GM18907 (cell line): ENCODE results near the gene DDAH1.

Source experiments
- ATAC-seq: cut with Tn5 transposase; IDR thresholded peaks from one replicate; pipeline ENCODE4 v1.9.1; 2021; ENCODE audit warnings: mild to moderate bottlenecking, moderate library complexity; ENCODE audit not compliant: unreplicated experiment

The DDAH1 gene

DNA sequence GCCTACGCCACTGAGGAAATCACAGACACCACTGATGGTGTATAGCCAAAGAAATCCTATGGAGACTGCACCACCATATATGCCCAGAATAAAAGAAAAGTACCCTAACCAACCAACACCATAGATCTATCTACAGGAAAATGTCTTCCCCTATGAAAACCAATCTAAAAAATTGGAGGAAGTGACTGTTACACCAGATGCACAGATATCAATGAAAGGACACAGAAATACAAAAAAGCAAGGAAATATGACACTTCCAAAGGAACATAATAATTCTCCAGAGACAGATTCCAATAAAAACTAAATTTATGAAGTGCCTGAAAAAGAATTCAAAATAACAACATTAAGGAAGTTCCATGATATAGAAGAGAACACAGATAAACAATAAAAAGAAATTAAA is 131.8 kb downstream of the DDAH1 start:
- ATAC-seq, result no peak

DNA sequence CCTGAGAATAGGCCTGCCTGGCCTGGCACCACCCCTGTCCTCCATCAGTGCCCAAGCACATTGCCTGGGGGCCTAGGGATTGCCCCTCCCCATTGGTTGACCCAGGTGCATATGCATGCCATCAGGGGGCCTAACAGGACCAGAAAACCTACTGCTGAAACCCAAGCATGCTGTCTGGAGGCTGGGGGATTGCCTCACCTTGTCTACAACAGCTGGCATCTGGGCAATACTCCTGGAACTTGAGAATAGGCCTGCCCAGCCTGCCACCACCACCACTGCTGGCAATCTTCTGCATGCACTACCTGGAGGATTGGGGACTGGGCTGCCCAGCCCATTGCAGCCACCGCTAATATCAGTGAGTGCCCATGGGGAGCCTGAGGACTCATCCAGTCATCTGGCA is 132.4 kb downstream of the DDAH1 start:
- no peak for ATAC-seq

DNA sequence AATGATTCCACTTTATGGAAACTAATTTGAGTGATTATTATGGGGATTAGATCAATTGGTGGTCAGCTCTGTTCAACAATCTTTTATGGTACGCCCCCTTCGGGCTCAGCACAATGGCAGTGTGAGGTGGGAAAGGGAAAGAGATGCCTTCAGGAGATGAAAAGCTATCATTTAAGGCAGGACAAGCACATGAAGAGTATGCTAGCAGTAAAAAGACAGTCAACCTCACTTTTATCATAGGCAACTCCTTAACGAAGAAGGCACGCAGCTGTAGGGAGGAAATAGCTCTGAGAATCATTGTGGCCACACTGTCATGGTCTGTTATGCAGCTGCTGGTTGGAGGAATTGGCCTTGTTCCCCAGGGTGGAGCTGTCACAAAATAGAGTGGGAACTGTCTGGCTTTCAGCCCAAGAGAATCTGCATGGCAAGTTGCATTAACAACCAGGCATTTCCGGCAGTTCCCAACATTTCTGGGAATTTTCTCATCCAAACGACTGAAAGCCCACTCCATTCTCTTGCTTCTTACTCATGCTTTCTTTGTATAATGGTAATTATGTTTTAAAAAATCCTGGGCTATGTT is 134.2 kb downstream of the DDAH1 start:
- peak; percentile 78 for ATAC-seq

DNA sequence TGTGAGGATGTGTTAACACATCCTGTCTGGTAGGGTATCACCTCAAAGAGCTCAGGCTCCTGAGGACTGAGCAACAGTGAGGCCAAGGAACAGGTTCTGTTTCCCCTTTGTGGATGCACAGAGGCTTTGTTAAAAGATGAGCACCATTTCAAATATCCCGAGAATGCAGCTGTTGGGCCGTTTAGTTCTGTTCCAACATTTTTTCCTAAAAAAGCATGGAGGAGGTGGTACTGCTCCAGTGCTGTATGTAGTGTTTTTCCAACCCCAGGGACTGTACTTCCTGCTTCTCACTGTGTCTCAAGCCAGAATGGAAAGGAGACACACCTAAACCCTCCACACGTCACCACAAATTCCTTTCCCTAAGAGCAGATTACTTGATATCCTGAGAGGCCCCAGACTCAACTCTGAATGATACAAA is 134.7 kb downstream of the DDAH1 start:
- ATAC-seq, result no peak

DNA sequence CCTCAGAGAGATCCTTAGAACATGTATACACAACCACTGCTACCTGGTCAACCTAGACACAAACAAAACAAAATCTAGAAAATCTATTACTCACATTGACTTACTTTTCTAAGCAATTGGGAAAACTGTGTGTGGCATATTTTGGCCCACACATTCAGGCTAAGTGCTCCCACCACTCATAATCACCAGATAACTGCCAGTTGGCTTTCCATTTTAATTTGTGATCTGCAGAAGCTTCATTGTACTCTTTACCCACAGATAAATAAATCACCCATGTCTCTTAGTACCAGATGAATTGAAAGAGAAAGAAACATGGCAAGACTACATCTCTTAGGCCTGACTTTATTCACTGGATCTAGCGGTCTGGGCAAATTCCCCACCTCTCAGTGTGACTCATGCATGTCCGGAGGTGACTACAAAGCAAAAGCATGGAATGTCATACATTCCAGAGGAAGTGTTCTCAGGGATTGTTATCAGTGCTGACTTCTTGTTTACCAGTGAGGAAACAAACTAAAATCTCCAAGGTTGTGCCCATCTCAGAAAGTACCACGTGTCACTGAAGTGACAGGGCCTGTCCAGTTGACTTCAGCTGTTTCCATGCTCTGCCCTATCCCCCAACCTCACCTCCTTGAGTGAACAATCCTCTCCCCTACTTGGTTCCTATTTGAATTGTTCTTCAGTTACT is 136.1 kb downstream of the DDAH1 start:
- no peak for ATAC-seq

DNA sequence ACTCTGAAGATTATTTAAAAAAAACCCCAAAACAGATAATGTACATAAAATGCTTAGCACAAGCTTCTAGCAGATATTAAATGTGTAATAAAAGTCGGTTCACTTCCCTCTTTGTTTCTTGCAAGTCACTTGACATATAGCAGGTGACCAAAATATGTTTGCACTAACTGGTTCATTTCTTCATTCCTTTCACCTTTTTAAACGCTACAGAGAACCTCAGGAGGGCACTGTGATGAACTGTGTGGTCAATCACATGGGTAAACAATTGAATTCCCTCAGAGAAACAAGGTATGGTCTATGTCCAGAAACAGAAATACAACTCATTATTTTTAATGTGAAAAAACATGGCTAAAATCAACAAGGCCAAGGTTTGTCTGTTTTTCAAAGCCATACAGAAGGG is 137.2 kb downstream of the DDAH1 start:
- ATAC-seq, result no peak

DNA sequence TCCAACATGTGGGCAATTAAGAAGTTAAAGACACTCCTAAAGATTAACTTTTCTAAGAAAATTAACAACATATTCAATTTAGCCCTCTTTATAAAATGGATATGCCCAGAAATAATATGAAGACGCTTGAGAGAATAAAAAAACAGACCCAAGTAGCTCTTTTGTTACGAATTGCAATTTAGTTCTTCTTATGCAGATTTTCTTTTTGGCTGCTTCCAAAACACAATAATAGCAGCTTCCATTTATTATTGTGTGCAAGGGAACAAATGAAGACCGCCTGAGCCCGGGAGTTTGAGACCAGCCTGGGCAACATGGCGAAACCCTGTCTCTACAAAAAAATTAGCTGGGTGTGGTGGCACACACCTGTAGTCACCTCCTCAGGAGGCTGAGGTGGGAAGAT is 138.1 kb downstream of the DDAH1 start:
- ATAC-seq, result no peak

DNA sequence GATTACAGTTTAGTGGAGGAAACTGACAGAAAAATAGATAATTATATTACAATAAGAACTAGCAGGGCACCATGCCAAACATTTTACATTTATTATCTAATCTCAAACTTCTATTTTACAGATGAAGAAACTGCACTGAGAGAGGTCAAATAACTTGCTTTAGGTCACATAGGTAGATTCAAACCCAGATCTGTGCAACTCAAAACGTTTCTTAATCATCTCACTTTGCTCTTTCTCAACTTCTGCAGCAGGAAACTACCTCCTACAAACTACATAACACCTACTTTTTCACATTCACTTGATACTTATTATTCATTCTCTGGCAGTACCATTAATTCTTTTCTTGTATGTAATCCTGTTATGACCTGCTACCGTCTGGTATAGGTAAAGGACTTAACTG is 138.6 kb downstream of the DDAH1 start:
- ATAC-seq, result no peak

DNA sequence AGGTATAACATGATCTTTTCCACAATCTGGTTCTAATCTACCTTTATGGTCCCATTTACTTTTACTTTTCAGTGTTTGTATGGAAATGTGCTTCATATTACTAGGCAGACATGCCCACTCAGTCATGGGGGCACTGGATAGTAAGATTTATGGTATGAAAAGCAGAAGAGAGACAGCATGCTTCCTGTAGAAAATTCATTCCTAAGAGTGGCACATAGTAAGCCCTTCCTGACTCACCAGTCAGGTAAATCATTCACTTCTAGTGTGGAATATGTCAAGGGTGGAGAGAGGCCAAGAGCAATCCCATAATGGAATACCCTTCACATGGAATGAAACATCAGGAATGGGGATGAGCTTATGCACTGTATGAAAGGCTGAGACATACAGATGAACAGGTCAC is 139.0 kb downstream of the DDAH1 start:
- no peak for ATAC-seq

DNA sequence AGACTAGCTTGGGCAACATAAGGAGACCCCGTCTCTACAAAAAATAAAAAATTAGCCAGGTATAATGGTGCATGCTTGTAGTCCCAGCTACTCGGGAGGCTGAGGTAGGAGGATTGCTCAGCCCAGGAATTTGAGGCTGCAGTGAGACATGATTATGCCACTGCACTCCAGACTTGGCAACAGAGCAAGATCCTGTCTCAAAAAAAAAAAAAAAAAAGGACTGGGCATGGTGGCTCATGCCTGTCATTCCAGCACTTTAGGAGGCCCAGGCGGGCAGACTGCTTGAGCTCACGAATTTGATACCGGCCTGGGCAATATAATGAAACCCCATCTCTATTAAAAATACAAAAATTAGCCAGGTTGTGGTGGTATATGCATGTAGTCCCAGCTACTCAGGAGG is 141.2 kb downstream of the DDAH1 start:
- ATAC-seq, result no peak

DNA sequence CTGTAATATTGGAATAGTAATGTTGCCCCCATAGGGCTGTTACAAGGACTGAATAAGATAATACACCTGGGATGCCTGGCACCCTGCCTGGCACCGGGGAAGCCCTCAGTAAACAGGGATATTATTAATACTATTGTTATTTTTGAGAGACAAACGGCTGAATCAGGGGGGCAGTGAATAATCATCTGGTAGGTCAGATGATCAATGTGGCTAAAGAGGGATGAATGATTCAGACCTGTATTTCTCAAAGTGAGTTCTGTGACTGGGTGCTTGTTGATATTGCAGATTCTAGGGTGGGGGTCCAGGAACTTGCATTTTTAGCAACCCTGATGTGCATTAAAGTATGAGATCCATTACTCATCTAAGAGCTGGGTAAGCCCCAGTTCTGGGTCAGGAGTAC is 142.3 kb downstream of the DDAH1 start:
- ATAC-seq, result no peak

DNA sequence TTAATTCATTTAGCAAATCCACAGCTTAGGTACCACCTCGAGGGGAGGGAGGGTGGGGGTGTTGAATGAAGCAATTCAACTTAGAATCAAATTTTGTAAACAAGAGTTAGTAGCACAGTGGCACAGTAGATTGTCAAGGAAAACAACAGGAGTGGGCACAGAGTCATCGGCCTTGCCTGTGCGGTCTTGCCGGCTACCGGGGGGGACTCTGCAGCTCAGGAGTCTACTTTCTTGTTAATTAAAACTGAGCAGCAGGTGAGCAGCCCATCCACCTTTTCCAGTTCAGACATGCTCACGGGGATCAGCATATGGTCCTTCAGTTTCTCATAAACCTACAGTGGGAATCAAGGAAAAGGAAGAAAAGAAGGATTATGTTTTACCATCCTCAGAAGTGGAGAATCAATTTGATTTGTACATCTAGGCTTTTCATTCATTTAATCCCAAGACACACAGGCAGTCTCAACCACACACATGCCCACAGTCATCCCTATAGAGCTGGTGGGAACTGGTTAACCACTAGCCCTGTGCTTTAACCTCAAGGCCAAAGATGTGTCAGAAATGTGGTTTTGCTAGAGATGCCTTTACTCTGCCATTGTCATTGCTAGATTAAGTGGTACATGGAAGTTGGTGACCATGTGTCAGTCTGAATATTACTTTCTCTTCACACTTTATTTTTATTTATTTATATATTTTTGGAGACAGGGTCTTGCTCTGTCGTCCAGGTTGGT is 143.6 kb downstream of the DDAH1 start:
- ATAC-seq, result peak; percentile 85

DNA sequence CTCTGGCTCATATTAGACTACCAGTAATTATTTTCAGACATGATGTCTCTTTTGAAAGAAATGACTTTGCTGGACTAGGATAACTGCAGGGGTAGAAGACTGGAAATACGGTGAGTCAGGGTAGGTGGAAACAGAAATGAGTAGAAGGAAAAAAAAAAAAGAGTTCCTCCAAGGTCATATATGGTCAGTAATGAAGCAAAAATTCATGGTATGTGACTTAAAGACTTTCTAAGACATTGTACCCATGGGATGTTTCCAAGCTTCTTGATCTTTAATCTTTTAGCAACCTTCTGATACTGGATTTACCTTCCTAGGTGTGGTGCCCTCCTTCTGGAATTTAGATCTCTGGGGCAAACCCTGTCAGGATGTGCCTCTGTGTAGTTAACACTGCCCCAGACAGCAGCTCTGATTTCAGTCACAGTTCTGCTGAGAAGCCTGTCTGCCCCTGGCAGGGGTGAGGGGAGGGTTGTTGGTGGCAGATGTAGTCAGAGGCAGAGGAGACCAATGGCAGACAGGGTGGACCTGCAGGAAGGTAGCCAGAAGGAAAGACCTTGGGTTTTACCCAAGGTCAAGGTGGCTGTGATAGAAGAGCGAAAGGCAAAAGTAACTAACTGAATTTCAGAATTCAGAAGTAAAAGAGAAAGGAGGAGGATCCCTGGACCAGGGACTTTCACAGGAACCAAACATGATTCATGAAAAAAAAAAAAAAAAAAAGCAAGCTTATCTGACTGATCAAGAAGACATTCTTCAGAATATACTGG is 144.4 kb downstream of the DDAH1 start:
- no peak for ATAC-seq

DNA sequence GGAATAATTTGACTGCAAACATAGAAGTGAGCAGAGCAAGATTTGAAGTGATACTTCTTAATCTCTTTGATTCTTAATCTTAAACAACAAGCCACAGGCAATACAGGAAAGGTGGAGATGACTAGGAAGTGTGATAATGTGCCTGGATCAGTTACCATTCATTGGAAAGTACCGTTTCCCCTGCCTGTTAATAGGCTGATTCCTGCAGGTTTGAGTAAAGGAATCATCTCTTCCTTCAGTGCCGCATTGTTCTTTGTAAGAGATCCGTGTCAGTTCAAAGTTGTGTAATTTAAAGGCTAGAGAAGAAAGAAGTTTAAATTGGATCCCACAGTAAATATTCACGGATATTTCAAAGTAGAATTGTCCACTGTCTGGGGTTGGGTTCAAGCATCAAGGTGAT is 145.0 kb downstream of the DDAH1 start:
- no peak for ATAC-seq

DNA sequence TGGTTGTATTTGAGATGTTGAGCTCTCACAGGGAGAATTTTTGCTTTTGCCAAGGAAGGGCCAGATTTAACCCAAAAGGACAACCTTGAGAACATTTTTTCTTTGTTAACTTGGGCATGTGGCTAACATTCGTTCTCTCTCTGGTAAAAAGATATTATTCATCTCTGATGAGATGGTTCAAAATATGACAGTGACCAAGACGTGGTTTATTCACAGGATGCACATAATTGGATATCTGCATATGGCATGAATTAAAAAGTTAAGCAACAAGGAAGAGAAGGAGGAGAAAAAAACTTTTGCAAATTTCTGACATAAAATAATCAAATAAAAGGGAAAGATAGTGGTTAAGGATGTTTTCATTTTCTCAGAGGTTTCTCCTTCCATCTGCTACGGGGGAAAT is 145.5 kb downstream of the DDAH1 start:
- ATAC-seq, result no peak

DNA sequence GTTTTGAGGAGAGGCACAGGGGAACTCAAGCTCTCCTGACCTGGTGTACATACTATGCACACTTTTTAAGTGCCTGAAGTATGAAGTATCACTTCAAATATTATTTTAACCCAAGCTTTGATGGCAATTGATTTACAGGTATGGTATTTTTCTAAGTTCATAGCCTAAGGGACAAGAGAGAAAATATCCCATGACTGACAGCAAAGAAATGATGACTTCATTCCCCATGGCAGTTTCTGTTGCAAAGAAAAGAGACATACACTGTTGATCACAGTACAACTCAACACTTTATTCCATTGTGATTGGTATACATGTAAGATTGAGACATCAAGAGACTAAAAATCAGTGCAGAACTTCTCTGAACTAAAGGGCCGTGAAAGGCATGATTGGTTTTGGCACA is 146.7 kb downstream of the DDAH1 start:
- ATAC-seq, result no peak

DNA sequence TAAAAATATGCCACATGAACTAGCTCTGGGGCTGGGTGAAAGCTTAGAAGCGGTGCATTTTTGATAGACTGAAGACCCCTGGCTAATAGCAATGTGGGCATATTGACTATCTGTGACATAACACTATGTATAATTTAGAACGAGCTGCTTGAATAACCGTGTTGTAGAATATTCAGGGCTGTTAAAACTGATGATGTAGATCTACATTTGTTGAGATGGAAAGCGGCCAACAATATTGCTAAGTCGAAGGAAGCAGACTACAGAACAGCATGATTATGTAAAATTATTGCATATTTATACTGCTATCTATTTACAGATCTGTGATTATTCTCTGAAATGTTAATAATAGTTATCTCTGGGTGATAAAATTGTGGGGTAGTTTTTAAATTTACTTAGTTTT is 147.4 kb downstream of the DDAH1 start:
- no peak for ATAC-seq

DNA sequence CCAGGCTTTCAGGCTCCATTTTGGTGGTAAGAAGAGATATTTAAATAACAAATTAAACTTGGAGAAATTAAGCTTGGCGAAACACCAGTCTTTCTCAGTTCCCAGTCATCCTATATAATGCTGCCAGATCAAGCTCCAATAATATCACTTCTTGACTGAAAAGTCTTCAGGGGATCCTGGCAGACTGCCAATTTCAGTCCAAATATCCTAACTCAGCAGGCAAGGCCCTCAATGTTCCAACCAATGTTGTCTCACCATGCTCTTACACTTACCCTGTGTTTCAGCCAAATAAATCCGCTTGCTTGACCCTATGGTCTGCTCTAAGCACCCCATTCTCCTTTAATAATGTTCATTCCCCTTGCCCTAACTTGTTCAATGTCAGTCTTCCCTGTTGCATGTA is 148.6 kb downstream of the DDAH1 start:
- ATAC-seq, result no peak

DNA sequence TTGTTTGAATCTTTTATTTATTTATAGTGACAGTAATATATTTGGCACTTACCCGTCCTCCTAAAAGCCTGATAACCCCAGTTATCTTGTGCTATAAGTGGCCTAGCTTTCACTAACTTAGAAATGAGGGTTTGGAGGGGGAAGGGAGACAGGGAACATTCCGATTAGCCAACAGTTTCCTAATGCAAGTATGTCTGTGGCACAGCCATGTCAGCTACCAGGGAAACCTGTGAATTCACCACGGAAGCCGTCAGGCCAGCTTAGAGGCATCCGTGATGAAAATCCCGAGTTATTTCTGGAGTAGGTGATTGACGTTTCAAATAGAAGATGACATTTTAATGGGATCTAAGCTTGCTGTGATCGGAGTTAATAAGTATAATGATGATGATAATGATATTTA is 149.2 kb downstream of the DDAH1 start:
- no peak for ATAC-seq

DNA sequence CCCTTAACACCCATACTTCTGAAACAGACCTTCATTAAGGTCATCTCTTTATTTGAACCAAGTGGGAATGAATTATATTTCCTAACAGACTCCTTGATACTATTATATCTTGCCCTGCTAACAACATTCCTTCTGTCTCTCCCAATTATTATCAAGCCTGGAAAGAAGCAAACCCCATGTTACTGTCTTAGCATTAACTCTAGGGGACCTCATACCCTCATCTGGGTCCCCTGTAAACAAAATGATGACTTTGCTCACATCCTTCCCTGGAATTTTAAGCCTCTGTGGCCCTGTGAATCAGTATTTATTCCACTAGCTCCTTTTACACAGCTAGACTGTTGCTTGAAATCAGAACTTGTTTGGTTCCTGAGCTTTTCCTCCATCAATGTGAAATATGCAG is 150.2 kb downstream of the DDAH1 start:
- ATAC-seq, result no peak

DNA sequence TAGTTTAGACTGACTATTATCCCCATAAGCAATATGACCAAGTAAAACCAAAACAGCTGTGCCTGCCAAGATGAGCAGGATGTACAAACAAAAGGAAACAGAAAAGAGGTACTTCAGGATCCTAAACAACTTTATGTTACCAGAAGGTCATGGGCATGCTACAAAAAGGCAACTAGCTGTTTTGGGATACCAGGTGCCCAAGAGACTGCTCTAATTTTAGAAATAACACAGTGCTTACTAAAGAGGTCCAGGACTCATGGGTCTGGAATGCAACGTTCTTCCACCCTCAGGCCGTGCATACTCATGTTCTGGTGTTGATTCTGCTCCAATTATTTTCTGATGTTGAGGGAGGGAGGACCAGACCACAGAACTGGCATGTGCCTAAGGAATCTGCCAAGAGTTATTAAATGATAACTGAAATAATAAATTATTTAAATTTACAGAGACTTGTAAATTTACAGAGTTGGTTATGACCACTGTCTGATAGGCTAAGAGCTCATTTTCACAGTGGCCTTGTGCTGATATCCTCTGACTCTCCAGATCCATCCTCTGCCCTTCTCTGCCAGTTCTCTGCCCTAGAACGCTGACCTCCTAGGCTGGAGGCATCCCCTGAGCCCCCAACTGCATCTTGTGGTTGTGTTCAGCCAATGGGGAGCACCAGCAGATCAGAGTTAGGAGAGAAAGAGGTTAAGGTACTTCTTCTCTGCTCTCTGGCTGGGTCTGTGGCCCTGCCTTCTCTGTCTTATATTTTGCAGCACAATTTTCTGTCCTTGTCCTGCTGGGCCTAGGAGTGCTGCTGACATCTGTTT is 150.9 kb downstream of the DDAH1 start:
- no peak for ATAC-seq
